B cell (primary cell): ENCODE measurements around the gene NAP1L5. TPM values are rescaled to one million over a fixed set of nuclear protein-coding genes. Genes with fewer than 3 reads are reported as not detected.

ENCODE experiments used
- ATAC-seq: fragments of 200-7000 bp; cut with Tn5 transposase; one replicate; pipeline ENCODE4 v1.10.0; 2021; ENCODE audit warnings: low read depth, mild to moderate bottlenecking, moderate number of reproducible peaks, moderate library complexity
- CTCF ChIA-PET: fragments of 350-600 bp; sonication (Branson Sonifier 250); formaldehyde crosslinking; loops from one replicate; lab custom pipeline; 2021; ENCODE audit warnings: antibody characterized with exemption, inconsistent platforms; lab: Charles Lee
- POLR2A ChIA-PET: fragments of 350-600 bp; sonication (Branson Sonifier 250); formaldehyde crosslinking; loops from one replicate; lab custom pipeline; 2021; ENCODE audit warnings: antibody characterized with exemption; lab: Charles Lee
- DNase-seq: peaks from one replicate; pipeline ENCODE4 v3.0.0; 2013
- H2AFZ ChIP-seq: 2 replicates; pipeline ENCODE4 v1.6.1; 2012; ENCODE audit warnings: mild to moderate bottlenecking, low read depth, low read length; ENCODE audit not compliant: insufficient read depth, poor library complexity, severe bottlenecking
- H3K27ac ChIP-seq, 2 donors: 1 replicate in 1 of 2; 2 replicates in 1 of 2; pipeline ENCODE4 v1.5.1; 2012 to 2013; ENCODE audit warnings: low read length in 2 of 2, mild to moderate bottlenecking in 2 of 2, moderate library complexity in 1 of 2
- H3K27me3 ChIP-seq, 4 experiments: fragments of 200-600 bp in 1 of 4; sonication (generic) in 1 of 4; replicated peaks in 1 of 4; 1 replicate in 2 of 4; 2 replicates in 2 of 4; pipeline versions ENCODE4 v1.6.1 to v1.7.0; 2013 to 2016; ENCODE audit warnings: low read length in 3 of 4, mild to moderate bottlenecking in 2 of 4, mixed read lengths in 1 of 4, moderate library complexity in 1 of 4; ENCODE audit not compliant: insufficient read depth in 4 of 4, control insufficient read depth in 3 of 4; ENCODE audit errors: control extremely low read depth in 1 of 4
- H3K36me3 ChIP-seq, 2 experiments: replicated peaks in 1 of 2; 1 replicate in 1 of 2; 2 replicates in 1 of 2; pipeline versions ENCODE4 v1.6.1 to v1.7.1; 2013; ENCODE audit warnings: low read length in 1 of 2; ENCODE audit not compliant: insufficient read depth in 2 of 2, control insufficient read depth in 1 of 2; ENCODE audit errors: control extremely low read depth in 1 of 2, extremely low read depth in 1 of 2
- H3K4me1 ChIP-seq, 2 donors: fragments of 200-600 bp in 1 of 2; sonication (generic) in 1 of 2; 1 replicate in 1 of 2; 2 replicates in 1 of 2; pipeline versions ENCODE4 v1.5.1 to v1.6.1; 2013 to 2017; ENCODE audit warnings: low read length in 2 of 2; ENCODE audit not compliant: control insufficient read depth in 2 of 2, insufficient read depth in 2 of 2
- H3K4me2 ChIP-seq: replicated peaks from 2 replicates; pipeline ENCODE3; 2012; ENCODE audit warnings: mild to moderate bottlenecking, low read depth, low read length; ENCODE audit not compliant: poor library complexity, severe bottlenecking
- H3K4me3 ChIP-seq, 5 experiments: fragments of 200-600 bp in 1 of 5; sonication (generic) in 1 of 5; 1 replicate in 3 of 5; 2 replicates in 2 of 5; pipeline versions ENCODE4 v1.5.1 to v1.7.0; 2011 to 2016; ENCODE audit warnings: low read length in 4 of 5, mild to moderate bottlenecking in 4 of 5, low read depth in 2 of 5, control low read depth in 1 of 5, moderate library complexity in 1 of 5; ENCODE audit not compliant: insufficient read depth in 1 of 5; ENCODE audit errors: control extremely low read depth in 1 of 5, extremely low read depth in 1 of 5
- H3K79me2 ChIP-seq: fragments of 200-600 bp; sonication (generic); one replicate; pipeline ENCODE4 v1.6.0; 2016; ENCODE audit warnings: low read length; ENCODE audit not compliant: control insufficient read depth, insufficient read depth
- H3K9ac ChIP-seq: fragments of 200-600 bp; sonication (generic); 2 replicates; pipeline ENCODE4 v1.6.1; 2017; ENCODE audit warnings: mild to moderate bottlenecking, low read length, moderate library complexity
- H3K9me3 ChIP-seq, 3 donors: one replicate each; pipeline versions ENCODE4 v1.6.1 to v1.7.1; 2013; ENCODE audit warnings: low read length in 2 of 3; ENCODE audit not compliant: control insufficient read depth in 2 of 3, insufficient read depth in 1 of 3; ENCODE audit errors: control extremely low read depth in 1 of 3
- H4K20me1 ChIP-seq: 2 replicates; pipeline ENCODE4 v1.6.0; 2012; ENCODE audit warnings: mild to moderate bottlenecking, low read length; ENCODE audit not compliant: insufficient read depth, control insufficient read depth, poor library complexity, severe bottlenecking
- H3K27ac Mint-ChIP-seq: one replicate; pipeline ENCODE4 v1.8.0; 2021; ENCODE audit warnings: mixed read lengths
- H3K27me3 Mint-ChIP-seq: one replicate; pipeline ENCODE4 v1.8.0; 2021; ENCODE audit warnings: mixed read lengths
- H3K4me1 Mint-ChIP-seq: one replicate; pipeline ENCODE4 v1.8.0; 2021; ENCODE audit warnings: mixed read lengths
- H3K4me3 Mint-ChIP-seq: one replicate; pipeline ENCODE4 v1.8.0; 2021; ENCODE audit warnings: mixed read lengths
- H3K9me3 Mint-ChIP-seq: one replicate; pipeline ENCODE4 v1.8.0; 2022; ENCODE audit warnings: mixed read lengths; ENCODE audit not compliant: insufficient read depth
- EZH2 ChIP-seq: IDR thresholded peaks from 2 replicates; pipeline ENCODE4 v1.6.1; 2012; ENCODE audit warnings: borderline replicate concordance, low read depth, mild to moderate bottlenecking, moderate library complexity, low read length; ENCODE audit not compliant: insufficient read depth, poor library complexity, severe bottlenecking
- WGBS: methylation state at CpG from one replicate; pipeline ENCODE4 v1.1.5; 2013; ENCODE audit warnings: missing lambda C conversion rate; ENCODE audit not compliant: insufficient coverage; 5-methylcytosine and 5-hydroxymethylcytosine counted together
- intact Hi-C: fragments of 100-400 bp; cut with micrococcal nuclease; formaldehyde crosslinking; loops from one replicate; pipeline ENCODE4 v1.10.0; 2022
- polyA plus RNA-seq: library from polyadenylated mRNA; depleted of rRNA; stranded (reverse); fragments of >200 nt; gene quantifications from 2 replicates; pipeline ENCODE4 v1.2.3, GENCODE V29; 2012
- total RNA-seq, 2 donors: library from RNA; stranded (reverse); fragments of 120-200 nt in 1 of 2; gene quantifications; 1 replicate in 1 of 2; 2 replicates in 1 of 2; pipeline versions ENCODE4 v1.2.3 to v1.2.4, GENCODE V29; 2013 to 2022
- TF ChIP-seq, protein P1 (sequence below): fragments of 200-600 bp; IDR thresholded peaks from one replicate; pipeline ENCODE4 v1.8.0; 2022; ENCODE audit warnings: antibody characterized with exemption, mild to moderate bottlenecking

The NAP1L5 gene
- total and polyA plus RNA-seq, 2 donors (not counting 1 experiment from before 2014, with no cell fraction given) = 1.5 to 1.7 TPM

GRCh38 chr4:88743696-88744095 is 46.1 kb upstream of the NAP1L5 start:
- Mint-ChIP-seq H3K27me3 (peaks cover 19% of the 10 kb centered on the region), H3K9me3 (no peaks in the 10 kb centered on the region), H3K27ac (no peak overlapping the region), H3K4me3 (no peak overlapping the region), H3K4me1 (peaks cover 3% of the 10 kb centered on the region)
- Histone ChIP-seq H3K27me3 (no peaks in the 10 kb centered on the region), H3K27ac (no peak overlapping the region), H3K79me2 (no peaks in the 10 kb centered on the region), H3K9ac (no peak overlapping the region), H3K9me3 (no peaks in the 10 kb centered on the region), H3K4me1 (no peaks in the 10 kb centered on the region), H3K4me3 (no peak overlapping the region), H3K4me2 (no peak overlapping the region), H2AFZ (no peak overlapping the region), H4K20me1 (no peaks in the 10 kb centered on the region), H3K36me3 (no peaks in the 10 kb centered on the region)
- intact Hi-C loops = no loop called here
- ATAC-seq (no peak), DNase-seq (no peak)
- POLR2A ChIA-PET = no interaction called here
- CTCF ChIA-PET = no interaction called here
- WGBS = no CpG with 5 or more reads among the region's 3 CpGs
- TF ChIP-seq, protein P1, sequence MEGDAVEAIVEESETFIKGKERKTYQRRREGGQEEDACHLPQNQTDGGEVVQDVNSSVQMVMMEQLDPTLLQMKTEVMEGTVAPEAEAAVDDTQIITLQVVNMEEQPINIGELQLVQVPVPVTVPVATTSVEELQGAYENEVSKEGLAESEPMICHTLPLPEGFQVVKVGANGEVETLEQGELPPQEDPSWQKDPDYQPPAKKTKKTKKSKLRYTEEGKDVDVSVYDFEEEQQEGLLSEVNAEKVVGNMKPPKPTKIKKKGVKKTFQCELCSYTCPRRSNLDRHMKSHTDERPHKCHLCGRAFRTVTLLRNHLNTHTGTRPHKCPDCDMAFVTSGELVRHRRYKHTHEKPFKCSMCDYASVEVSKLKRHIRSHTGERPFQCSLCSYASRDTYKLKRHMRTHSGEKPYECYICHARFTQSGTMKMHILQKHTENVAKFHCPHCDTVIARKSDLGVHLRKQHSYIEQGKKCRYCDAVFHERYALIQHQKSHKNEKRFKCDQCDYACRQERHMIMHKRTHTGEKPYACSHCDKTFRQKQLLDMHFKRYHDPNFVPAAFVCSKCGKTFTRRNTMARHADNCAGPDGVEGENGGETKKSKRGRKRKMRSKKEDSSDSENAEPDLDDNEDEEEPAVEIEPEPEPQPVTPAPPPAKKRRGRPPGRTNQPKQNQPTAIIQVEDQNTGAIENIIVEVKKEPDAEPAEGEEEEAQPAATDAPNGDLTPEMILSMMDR = no peak

DNA sequence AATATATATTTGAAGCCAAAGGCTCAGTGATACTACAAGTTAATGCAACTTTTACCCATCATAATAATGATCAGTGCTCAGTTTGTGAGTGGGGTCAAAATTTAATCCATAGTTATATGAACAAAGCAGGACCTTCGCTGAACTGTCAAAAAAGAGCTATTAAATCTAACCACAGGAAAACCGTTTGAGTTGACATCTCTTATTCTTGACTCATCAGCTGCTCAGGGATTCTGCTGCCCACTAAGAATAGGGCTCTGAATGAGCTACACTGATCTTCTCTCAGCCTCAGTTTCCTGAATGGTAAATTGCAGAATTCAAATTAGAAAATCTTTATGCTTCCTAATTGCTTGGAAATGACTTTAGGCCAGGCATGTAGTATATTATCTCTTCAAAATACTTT is 44.9 kb upstream of the NAP1L5 start:
- ATAC-seq (no peak), DNase-seq (no peak)
- Mint-ChIP-seq H3K27me3 (peaks cover 19% of the 10 kb centered on the region), H3K27ac (no peak overlapping the region), H3K4me3 (no peak overlapping the region), H3K4me1 (peaks cover 11% of the 10 kb centered on the region), H3K9me3 (no peaks in the 10 kb centered on the region)
- no peaks in the 10 kb centered on the region for H3K36me3 ChIP-seq
- 34% methylated on average over 2 of the region's 2 CpGs for WGBS
- ChIA-PET POLR2A (no interaction called here), CTCF (no interaction called here)
- no peaks in the 10 kb centered on the region for H3K9me3 ChIP-seq
- no peak overlapping the region for H2AFZ ChIP-seq
- no peaks in the 10 kb centered on the region for H3K79me2 ChIP-seq
- no peak for TF ChIP-seq EZH2
- TF ChIP-seq, protein P1 = no peak
- peaks cover 11% of the 10 kb centered on the region in 2 donors for H3K4me1 ChIP-seq
- H3K27me3 ChIP-seq = no peaks in the 10 kb centered on the region
- H3K4me2 ChIP-seq = no peak overlapping the region
- intact Hi-C loops = no loop called here
- H4K20me1 ChIP-seq = no peaks in the 10 kb centered on the region
- H3K9ac ChIP-seq = no peak overlapping the region
- H3K27ac ChIP-seq = no peak overlapping the region
- no peak overlapping the region for H3K4me3 ChIP-seq
